ENCODE data around the gene CLIC3. TPM values are rescaled to one million over a fixed set of nuclear protein-coding genes. Genes with fewer than 3 reads are reported as not detected.

Gene CLIC3
- total RNA-seq, 1 donor from 2014 or later: not detected

GRCh38 chr9:137029058-137029936 is 32.9 kb upstream of the CLIC3 start:
- peak overlapping the region; percentile 94 for H3K4me2 ChIP-seq
- H3K27me3 ChIP-seq: peaks cover 24% of the 10 kb centered on the region
- TF ChIP-seq EZH2phosphoT487 (IDR thresholded peaks at IDR 0.05): peak; percentile 16
- TF ChIP-seq, protein P1, sequence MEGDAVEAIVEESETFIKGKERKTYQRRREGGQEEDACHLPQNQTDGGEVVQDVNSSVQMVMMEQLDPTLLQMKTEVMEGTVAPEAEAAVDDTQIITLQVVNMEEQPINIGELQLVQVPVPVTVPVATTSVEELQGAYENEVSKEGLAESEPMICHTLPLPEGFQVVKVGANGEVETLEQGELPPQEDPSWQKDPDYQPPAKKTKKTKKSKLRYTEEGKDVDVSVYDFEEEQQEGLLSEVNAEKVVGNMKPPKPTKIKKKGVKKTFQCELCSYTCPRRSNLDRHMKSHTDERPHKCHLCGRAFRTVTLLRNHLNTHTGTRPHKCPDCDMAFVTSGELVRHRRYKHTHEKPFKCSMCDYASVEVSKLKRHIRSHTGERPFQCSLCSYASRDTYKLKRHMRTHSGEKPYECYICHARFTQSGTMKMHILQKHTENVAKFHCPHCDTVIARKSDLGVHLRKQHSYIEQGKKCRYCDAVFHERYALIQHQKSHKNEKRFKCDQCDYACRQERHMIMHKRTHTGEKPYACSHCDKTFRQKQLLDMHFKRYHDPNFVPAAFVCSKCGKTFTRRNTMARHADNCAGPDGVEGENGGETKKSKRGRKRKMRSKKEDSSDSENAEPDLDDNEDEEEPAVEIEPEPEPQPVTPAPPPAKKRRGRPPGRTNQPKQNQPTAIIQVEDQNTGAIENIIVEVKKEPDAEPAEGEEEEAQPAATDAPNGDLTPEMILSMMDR (IDR thresholded peaks at IDR 0.05): peak; percentile 94
- no peak for TF ChIP-seq EZH2 (IDR thresholded peaks at IDR 0.05)
- H3K27ac ChIP-seq: no peak overlapping the region
- no peaks in the 10 kb centered on the region for H3K36me3 Mint-ChIP-seq
- no peak overlapping the region for H3K9ac ChIP-seq
- no peaks in the 10 kb centered on the region for H3K9me3 Mint-ChIP-seq
- peak overlapping the region; percentile 80 for H3K4me3 ChIP-seq
- peak overlapping the region; percentile 42 for H3K27ac Mint-ChIP-seq
- H3K9me3 ChIP-seq (ENCODE audit: low read depth): no peaks in the 10 kb centered on the region
- peaks cover 5% of the 10 kb centered on the region for H4K20me1 ChIP-seq (ENCODE audit: low read depth)
- H3K79me2 ChIP-seq (ENCODE audit: low read depth): no peaks in the 10 kb centered on the region
- H3K4me3 Mint-ChIP-seq: peak overlapping the region; percentile 82
- H3F3A ChIP-seq (ENCODE audit: low read depth): peaks cover 24% of the 10 kb centered on the region
- no peaks in the 10 kb centered on the region for H3K36me3 ChIP-seq
- H3K4me1 Mint-ChIP-seq: peaks cover 12% of the 10 kb centered on the region
- H3K4me1 ChIP-seq: peaks cover 13% of the 10 kb centered on the region
- no peak overlapping the region for H2AFZ ChIP-seq (replicated peaks)
- DNase-seq (ENCODE audit: low spot score): peak; percentile 86
- H3K27me3 Mint-ChIP-seq (ENCODE audit: insufficient read depth, low read depth): no peaks in the 10 kb centered on the region

DNA sequence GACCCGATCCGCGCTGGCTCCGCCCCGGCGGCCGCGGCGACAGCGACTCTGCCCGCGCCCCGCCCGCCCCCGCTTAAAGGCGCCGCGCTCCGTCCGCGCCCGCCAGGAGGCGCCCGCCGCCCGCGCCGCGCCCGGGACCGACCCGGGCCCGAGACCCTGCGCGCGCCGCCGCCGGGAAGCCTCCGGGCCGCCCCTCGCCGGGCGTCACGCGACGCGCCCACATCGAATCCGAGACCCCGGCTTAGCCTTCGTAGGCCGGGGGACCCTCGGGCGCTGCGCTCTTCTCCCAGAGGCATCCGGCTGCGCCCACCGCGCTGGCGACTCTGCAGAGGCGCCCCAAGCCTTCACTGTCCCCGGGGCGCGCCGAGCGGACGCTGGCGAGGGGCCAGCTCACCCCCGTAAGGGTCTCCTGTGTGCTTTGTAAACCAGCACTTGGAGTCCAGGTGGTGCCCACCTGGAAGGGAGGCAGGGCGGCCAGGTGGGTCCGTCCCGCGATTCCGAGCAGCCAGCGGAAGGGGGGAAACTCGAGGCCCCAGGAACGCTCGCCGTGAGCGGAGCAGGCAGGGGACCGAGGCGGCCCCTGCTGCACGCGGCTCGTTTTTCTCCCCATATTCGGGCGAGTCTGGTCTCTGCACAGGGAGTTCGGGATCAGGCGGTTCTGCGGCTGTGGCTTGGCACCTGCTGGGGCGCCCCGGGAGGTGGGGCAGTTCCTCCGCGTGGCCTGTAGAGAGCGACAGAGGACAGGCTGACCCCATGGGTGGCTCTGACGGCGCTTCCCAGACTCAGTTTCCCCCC is 32.1 kb upstream of the CLIC3 start:
- Histone ChIP-seq H3K9me3 (ENCODE audit: low read depth) (no peaks in the 10 kb centered on the region), H3F3A (ENCODE audit: low read depth) (peaks cover 24% of the 10 kb centered on the region), H3K9ac (no peak overlapping the region), H3K27me3 (peaks cover 24% of the 10 kb centered on the region), H3K36me3 (no peaks in the 10 kb centered on the region), H3K79me2 (ENCODE audit: low read depth) (no peaks in the 10 kb centered on the region), H4K20me1 (ENCODE audit: low read depth) (peaks cover 5% of the 10 kb centered on the region), H3K4me1 (peaks cover 18% of the 10 kb centered on the region), H3K4me3 (peak overlapping the region; percentile 80), H3K27ac (no peak overlapping the region), H3K4me2 (peak overlapping the region; percentile 94), H2AFZ (replicated peaks) (peak overlapping the region; percentile 99)
- TF ChIP-seq EZH2 (IDR thresholded peaks at IDR 0.05) (peak; percentile 33), EZH2phosphoT487 (IDR thresholded peaks at IDR 0.05) (peak; percentile 52)
- TF ChIP-seq, protein P1 (IDR thresholded peaks at IDR 0.05): no peak
- Mint-ChIP-seq H3K27ac (no peak overlapping the region), H3K9me3 (no peaks in the 10 kb centered on the region), H3K36me3 (no peaks in the 10 kb centered on the region), H3K4me3 (peak overlapping the region; percentile 82), H3K4me1 (peaks cover 12% of the 10 kb centered on the region), H3K27me3 (ENCODE audit: insufficient read depth, low read depth) (no peaks in the 10 kb centered on the region)
- DNase-seq (ENCODE audit: low spot score): peak; percentile 95

- Histone ChIP-seq H3K9ac (no peak within 1 kb of the TSS), H3K4me2 (peak within 1 kb of the TSS; percentile 99), H3K9me3 (ENCODE audit: low read depth) (no peaks in the 10 kb centered on the region), H3K4me1 (peaks cover 24% of the 10 kb centered on the region), H3F3A (ENCODE audit: low read depth) (peaks cover 30% of the 10 kb centered on the region), H3K36me3 (no peaks in the 10 kb centered on the region), H2AFZ (replicated peaks) (peak within 1 kb of the TSS; percentile 99), H4K20me1 (ENCODE audit: low read depth) (peaks cover 13% of the 10 kb centered on the region), H3K27me3 (peaks cover 24% of the 10 kb centered on the region), H3K27ac (no peak within 1 kb of the TSS), H3K4me3 (peak within 1 kb of the TSS; percentile 80), H3K79me2 (ENCODE audit: low read depth) (no peaks in the 10 kb centered on the region)
- peaks cover 3% of the 10 kb centered on the region for H3K27me3 Mint-ChIP-seq (ENCODE audit: insufficient read depth, low read depth)
- peaks cover 12% of the 10 kb centered on the region for H3K4me1 Mint-ChIP-seq
- DNase-seq (ENCODE audit: low spot score): peak; percentile 70
- no peak for TF ChIP-seq EZH2phosphoT487 (IDR thresholded peaks at IDR 0.05)
- no peak for TF ChIP-seq EZH2 (IDR thresholded peaks at IDR 0.05)
- TF ChIP-seq, protein P1 (IDR thresholded peaks at IDR 0.05): no peak
- H3K27ac Mint-ChIP-seq: no peak within 1 kb of the TSS
- H3K4me3 Mint-ChIP-seq: peak within 1 kb of the TSS; percentile 91
- no peaks in the 10 kb centered on the region for H3K36me3 Mint-ChIP-seq
- H3K9me3 Mint-ChIP-seq: no peaks in the 10 kb centered on the region
These were observed 31.2 kb upstream of the CLIC3 start, which contains the start of gene ABCA2 for GRCh38 chr9:137027369-137028262. Gene ABCA2, minus strand, starts transcription at chr9:137028237. Its CDS starts 97 bp downstream, at chr9:137028140.
